ENCODE measurements around the gene PYGM.

The PYGM gene

DNA sequence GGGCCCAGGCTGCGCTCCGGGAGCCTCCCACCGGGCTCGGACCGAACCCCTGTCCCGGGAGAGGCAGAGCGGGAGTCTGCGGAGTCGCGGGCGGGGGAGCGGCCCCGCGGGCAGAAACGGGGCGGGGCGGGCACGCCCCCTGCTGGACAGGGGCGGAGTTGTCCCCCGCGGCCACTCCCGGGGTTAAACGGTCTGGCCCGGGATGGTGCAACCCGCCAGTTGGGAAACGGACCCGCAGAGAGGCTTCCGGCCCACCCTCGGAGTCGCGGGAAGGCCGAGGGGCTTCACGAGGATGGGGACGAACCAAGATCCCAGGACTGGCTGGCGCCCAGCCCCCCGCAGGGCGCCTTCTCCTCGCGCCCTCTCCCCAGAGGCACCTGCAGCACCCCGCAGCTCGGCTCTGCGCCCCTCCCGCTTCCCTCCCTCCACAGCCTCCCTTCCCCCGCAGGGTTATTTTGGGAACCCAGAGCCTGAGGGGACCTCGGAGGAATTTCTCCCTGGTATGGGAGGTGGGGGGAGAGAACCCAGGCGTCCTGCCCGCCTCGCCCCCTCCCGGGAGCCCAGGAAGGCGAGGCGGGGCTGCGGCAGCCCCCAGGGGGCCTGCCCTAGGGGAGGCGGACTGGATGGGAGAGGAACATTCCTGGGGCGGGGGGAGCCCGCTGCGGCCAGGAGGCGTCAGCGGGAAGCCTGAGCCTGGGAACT lies 16.7 kb downstream of the PYGM start:
- Histone ChIP-seq H3K4me3 (ENCODE audit: extremely low read depth, insufficient read depth, low read length, poor library complexity, severe bottlenecking) (peak overlapping the region; percentile 35), H3K9me3 (ENCODE audit: control insufficient read depth, low read length) (no peaks in the 10 kb centered on the region), H3K4me1 (ENCODE audit: control insufficient read depth, insufficient read depth, low read length, poor library complexity, severe bottlenecking) (peaks cover 5% of the 10 kb centered on the region), H3K36me3 (ENCODE audit: control insufficient read depth, insufficient read depth, low read length) (no peaks in the 10 kb centered on the region), H3K27ac (ENCODE audit: low read depth, low read length, severe bottlenecking) (no peak overlapping the region)
- WGBS, 2 experiments (ENCODE audit: insufficient coverage in 2 of 2), result 1% methylated on average over 35 to 48 of the region's 58 CpGs

DNA sequence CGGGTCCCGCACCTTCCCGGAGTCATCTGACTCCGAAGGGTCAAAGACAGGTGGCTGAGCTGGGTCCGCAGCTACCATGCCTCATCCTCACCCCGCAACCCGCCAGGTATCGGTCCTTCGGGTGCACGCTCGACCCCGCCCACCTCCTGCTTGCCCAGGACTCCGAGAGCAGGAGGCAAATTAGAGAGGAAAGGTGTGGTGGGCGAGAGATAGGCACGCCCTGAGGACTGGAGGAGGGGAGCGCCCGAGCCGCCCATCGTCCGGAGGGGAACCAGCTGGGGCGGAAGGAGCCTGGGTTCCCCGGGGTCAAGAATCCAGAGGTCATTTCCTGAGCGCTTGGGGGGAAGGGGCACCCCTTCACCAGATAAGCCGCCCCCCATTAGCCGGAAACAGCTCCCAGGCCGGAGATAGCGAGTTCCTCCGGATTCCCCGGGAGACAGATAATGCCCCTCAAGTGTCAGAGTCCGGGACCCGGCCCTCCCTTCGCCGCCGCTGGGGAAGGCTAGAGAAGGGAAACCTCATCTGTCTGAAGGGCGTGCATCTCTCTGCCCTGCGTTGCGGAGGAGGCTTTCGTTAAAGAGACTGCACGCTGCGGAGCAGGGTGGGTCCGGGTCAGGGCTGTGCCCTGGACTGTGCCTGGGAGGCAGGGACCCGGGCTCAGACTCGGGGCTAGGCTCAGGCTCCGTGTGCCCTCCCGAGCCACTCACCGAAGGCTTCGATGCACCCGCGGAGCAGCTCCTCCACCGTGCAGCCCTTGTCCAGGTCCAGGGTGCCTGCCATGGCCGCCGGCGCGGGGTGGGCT lies 17.5 kb downstream of the PYGM start:
- WGBS, 2 experiments (ENCODE audit: insufficient coverage in 2 of 2), result 12 to 15% methylated on average over 35 to 53 of the region's 54 CpGs
- peak overlapping the region; percentile 35 for H3K4me3 ChIP-seq (ENCODE audit: extremely low read depth, insufficient read depth, low read length, poor library complexity, severe bottlenecking)
- H3K36me3 ChIP-seq (ENCODE audit: control insufficient read depth, insufficient read depth, low read length), result no peaks in the 10 kb centered on the region
- no peak overlapping the region for H3K27ac ChIP-seq (ENCODE audit: low read depth, low read length, severe bottlenecking)
- H3K9me3 ChIP-seq (ENCODE audit: control insufficient read depth, low read length), result no peaks in the 10 kb centered on the region
- H3K4me1 ChIP-seq (ENCODE audit: control insufficient read depth, insufficient read depth, low read length, poor library complexity, severe bottlenecking), result peaks cover 5% of the 10 kb centered on the region

DNA sequence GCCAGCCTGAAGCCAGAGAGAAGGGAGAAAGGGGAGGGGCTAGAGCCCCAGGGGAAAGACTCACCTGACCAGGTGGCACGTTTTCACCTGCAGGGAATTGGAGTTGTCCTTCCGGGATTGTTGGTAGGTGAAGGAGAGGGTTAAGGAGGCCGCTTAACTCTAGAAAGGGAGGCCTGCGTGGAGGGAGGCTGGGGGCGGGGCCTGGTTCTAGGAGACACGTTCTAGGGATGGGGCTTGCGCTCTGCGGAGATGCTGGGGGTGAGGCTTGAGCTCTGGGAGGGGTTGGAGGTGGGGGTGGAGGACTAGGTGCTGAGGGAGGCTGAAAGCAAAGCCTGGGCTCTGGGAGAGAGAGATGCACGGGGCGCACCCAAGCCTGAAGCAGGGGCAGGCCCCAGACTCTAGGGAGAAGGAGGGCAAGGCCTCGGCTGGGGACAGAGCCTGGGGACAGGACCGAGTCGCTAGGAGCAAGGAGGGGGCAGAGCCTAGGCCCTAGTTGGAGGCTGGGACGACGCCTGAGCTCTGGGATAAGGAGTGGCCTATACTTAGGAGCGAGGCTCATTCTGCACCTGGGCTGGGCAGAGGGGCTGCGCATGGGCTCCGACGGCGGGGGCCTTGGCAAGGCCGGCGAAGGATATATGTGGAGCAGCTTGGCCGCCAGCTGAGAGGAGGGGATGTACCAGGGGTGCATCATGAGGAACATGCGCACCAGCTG lies 18.2 kb downstream of the PYGM start:
- 47 to 58% methylated on average over 22 to 24 of the region's 24 CpGs for WGBS, 2 experiments (ENCODE audit: insufficient coverage in 2 of 2)

DNA sequence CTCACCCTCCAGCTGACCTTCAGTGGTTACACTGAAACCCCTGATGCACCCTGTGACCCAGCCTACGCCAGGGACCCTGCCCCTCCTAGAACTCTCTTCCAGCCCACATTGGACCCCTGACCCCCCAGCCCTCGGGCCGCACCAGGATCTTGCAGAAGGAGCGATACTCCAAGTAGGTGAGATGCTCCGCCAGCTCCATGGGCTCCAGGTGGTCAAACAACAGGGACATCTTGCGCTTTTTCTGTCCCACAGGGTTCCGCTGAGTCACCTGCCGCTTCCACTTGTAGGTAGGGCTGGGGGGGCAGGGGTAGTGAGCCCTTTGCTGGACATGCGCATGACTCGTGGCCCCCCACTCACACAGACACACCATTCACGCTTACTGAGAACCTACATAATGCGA lies 19.9 kb downstream of the PYGM start:
- Histone ChIP-seq H3K36me3 (ENCODE audit: control insufficient read depth, insufficient read depth, low read length) (no peaks in the 10 kb centered on the region), H3K9me3 (ENCODE audit: control insufficient read depth, low read length) (no peaks in the 10 kb centered on the region), H3K4me1 (ENCODE audit: control insufficient read depth, insufficient read depth, low read length, poor library complexity, severe bottlenecking) (peaks cover 3% of the 10 kb centered on the region), H3K27ac (ENCODE audit: low read depth, low read length, severe bottlenecking) (no peak overlapping the region), H3K4me3 (ENCODE audit: extremely low read depth, insufficient read depth, low read length, poor library complexity, severe bottlenecking) (no peak overlapping the region)
- 92 to 96% methylated on average over 8 to 9 of the region's 12 CpGs for WGBS, 2 experiments (ENCODE audit: insufficient coverage in 2 of 2)

More for the DNA sequence above, 18.2 kb downstream of the PYGM start:
- Histone ChIP-seq H3K4me3 (ENCODE audit: extremely low read depth, insufficient read depth, low read length, poor library complexity, severe bottlenecking) (no peak overlapping the region), H3K27ac (ENCODE audit: low read depth, low read length, severe bottlenecking) (no peak overlapping the region), H3K36me3 (ENCODE audit: control insufficient read depth, insufficient read depth, low read length) (no peaks in the 10 kb centered on the region), H3K4me1 (ENCODE audit: control insufficient read depth, insufficient read depth, low read length, poor library complexity, severe bottlenecking) (peaks cover 5% of the 10 kb centered on the region), H3K9me3 (ENCODE audit: control insufficient read depth, low read length) (no peaks in the 10 kb centered on the region)

DNA sequence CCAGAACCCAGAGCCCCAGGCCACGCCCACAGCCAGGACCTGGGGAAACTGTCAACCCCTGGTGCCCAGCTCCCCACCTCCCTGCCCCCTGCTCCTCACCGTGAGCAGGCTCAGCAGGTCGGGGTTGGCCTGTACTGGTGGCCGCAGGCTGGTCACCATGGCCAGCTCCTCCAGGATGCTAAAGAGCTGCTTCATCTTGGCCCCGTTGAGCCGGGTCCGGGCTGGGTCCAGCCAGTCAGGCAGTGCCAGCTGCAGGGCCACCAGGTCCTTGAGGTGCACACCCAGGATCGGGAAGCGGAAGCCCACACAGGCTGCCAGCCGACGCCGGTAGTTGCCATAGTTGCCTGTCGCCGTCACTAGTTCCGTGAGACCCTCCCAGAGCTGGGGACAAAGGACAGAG lies 23.1 kb downstream of the PYGM start:
- Histone ChIP-seq H3K36me3 (ENCODE audit: control insufficient read depth, insufficient read depth, low read length) (no peaks in the 10 kb centered on the region), H3K9me3 (ENCODE audit: control insufficient read depth, low read length) (no peaks in the 10 kb centered on the region), H3K27ac (ENCODE audit: low read depth, low read length, severe bottlenecking) (no peak overlapping the region), H3K4me1 (ENCODE audit: control insufficient read depth, insufficient read depth, low read length, poor library complexity, severe bottlenecking) (no peaks in the 10 kb centered on the region), H3K4me3 (ENCODE audit: extremely low read depth, insufficient read depth, low read length, poor library complexity, severe bottlenecking) (no peak overlapping the region)
- WGBS, 2 experiments (ENCODE audit: insufficient coverage in 2 of 2), result 96 to 98% methylated on average over 9 of the region's 15 CpGs

DNA sequence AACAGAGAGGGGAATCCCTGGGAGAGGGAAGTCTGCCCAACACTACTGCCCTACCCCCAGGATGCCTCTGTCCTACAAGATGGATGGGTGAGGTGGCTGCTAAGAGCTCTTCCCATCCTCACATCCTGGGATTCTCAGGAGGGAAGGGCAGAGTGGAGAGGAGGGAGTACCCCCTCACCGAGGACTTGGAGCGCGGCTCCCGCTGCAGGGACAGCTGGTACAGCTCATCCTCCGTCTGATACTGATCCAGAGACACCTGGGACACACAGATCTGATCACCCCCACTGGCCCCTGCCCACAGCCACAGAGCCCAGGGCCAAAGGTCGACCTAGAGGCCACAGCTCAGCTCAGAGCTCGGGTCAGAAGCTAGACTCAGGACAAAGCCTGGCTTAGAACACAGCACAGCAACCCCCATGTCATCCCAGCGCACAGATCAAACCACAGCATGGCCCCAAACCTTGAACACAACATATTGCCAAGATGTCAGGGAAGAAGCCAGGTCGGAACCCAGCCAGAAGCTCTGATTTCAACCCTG lies 24.0 kb downstream of the PYGM start:
- H3K4me1 ChIP-seq (ENCODE audit: control insufficient read depth, insufficient read depth, low read length, poor library complexity, severe bottlenecking), result no peaks in the 10 kb centered on the region
- H3K9me3 ChIP-seq (ENCODE audit: control insufficient read depth, low read length), result no peaks in the 10 kb centered on the region
- H3K4me3 ChIP-seq (ENCODE audit: extremely low read depth, insufficient read depth, low read length, poor library complexity, severe bottlenecking), result no peak overlapping the region
- 89 to 92% methylated on average over 8 to 9 of the region's 9 CpGs for WGBS, 2 experiments (ENCODE audit: insufficient coverage in 2 of 2)
- H3K36me3 ChIP-seq (ENCODE audit: control insufficient read depth, insufficient read depth, low read length), result no peaks in the 10 kb centered on the region
- no peak overlapping the region for H3K27ac ChIP-seq (ENCODE audit: low read depth, low read length, severe bottlenecking)

DNA sequence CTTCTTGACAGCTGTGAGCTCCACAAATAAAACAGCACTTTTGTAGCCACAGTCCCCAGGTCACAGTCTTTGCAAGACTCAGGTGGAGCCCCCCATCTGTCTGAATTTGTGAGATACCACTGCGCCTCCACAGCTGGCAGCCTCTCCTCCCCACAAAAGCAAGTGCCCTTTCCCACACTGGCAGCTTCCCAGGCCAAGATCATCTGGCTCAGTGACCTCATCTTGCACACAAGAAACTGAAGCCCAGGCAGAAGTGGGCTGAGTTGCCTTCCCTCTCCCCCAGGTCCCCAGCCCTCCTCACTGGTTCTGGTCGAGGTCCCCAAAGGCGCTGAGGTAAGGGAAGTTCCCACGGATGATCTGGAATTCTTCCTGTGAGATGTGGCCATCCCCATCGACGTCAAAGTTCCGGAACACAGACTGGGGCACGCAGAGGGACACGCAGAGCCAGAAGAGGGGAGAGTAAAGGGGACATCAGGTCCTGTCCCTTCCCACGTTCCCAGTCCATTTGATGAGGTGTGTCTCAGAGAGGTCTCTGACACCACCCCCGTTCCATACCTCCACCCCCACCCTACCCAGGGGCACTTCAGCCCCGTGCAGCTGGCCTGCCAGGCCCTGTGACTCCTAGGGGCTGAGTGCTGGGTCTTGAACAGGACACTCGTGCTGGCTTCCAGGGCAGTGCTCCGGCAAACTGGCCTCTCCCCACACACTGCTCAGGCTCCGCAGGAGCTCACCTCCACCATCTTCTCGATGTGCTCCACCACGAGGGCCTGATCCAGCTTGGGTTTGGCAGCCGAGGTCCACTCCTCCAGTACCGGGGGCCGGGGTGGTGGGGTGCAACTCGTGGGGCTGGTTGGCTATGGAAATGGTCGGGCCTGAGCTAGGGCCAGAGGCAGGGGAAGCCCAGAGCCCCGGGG lies 24.7 kb downstream of the PYGM start:
- Histone ChIP-seq H3K36me3 (ENCODE audit: control insufficient read depth, insufficient read depth, low read length) (no peaks in the 10 kb centered on the region), H3K4me3 (ENCODE audit: extremely low read depth, insufficient read depth, low read length, poor library complexity, severe bottlenecking) (no peak overlapping the region), H3K9me3 (ENCODE audit: control insufficient read depth, low read length) (no peaks in the 10 kb centered on the region), H3K4me1 (ENCODE audit: control insufficient read depth, insufficient read depth, low read length, poor library complexity, severe bottlenecking) (no peaks in the 10 kb centered on the region), H3K27ac (ENCODE audit: low read depth, low read length, severe bottlenecking) (no peak overlapping the region)
- 82 to 83% methylated on average over 16 to 20 of the region's 23 CpGs for WGBS, 2 experiments (ENCODE audit: insufficient coverage in 2 of 2)

DNA sequence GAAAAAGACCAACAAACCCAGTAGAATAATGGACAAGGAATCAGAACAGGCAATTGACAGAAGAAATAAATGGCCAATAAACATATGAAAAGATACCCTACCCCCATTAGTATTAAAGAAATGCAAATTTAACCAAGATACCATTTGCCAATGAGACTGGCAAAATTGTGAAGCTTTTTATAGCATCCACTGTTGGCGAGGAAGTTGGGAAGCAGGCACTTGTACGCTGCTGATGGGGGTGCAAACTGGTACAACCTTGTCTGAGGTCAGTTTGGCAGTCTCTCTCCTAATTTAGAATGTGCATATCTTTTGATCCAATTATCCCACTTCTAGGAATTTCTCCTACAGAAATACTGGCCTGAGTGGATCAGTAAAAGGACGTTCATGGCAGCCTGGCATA lies 28.2 kb downstream of the PYGM start:
- WGBS, 2 experiments (ENCODE audit: insufficient coverage in 2 of 2), result 93 to 94% methylated on average over 3 of the region's 3 CpGs
- Histone ChIP-seq H3K36me3 (ENCODE audit: control insufficient read depth, insufficient read depth, low read length) (no peaks in the 10 kb centered on the region), H3K27ac (ENCODE audit: low read depth, low read length, severe bottlenecking) (no peak overlapping the region), H3K4me1 (ENCODE audit: control insufficient read depth, insufficient read depth, low read length, poor library complexity, severe bottlenecking) (peaks cover 2% of the 10 kb centered on the region), H3K9me3 (ENCODE audit: control insufficient read depth, low read length) (no peaks in the 10 kb centered on the region), H3K4me3 (ENCODE audit: extremely low read depth, insufficient read depth, low read length, poor library complexity, severe bottlenecking) (no peak overlapping the region)

DNA sequence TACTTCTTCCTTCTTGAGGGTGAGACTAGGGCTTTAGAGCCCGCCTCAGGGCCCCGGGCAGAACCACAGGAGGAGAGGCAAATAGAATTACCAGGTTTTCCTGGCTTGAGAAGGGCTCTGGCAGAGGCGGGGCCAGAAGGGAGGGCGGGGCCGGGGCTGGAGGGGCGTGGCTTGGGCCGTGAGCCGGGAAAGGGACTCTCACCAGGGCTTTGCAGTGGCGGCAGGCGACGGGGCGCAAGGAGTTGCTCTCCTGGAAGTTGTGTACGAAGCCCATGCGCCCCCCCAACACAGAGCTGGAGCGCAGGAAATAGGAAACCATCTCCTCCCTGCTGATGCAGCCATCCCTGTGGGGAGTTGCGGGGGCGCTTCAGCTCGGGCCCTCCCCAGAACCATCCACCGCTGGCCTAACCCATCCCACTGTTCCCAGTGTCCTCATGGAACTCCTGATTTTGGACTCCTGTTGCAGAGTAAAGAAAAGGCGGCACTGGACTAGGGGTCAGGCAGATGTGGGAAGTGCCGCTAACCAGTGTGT lies 29.9 kb downstream of the PYGM start:
- Histone ChIP-seq H3K27ac (ENCODE audit: low read depth, low read length, severe bottlenecking) (no peak overlapping the region), H3K4me3 (ENCODE audit: extremely low read depth, insufficient read depth, low read length, poor library complexity, severe bottlenecking) (no peak overlapping the region), H3K36me3 (ENCODE audit: control insufficient read depth, insufficient read depth, low read length) (no peaks in the 10 kb centered on the region), H3K4me1 (ENCODE audit: control insufficient read depth, insufficient read depth, low read length, poor library complexity, severe bottlenecking) (peaks cover 14% of the 10 kb centered on the region), H3K9me3 (ENCODE audit: control insufficient read depth, low read length) (no peaks in the 10 kb centered on the region)
- WGBS, 2 experiments (ENCODE audit: insufficient coverage in 2 of 2), result 31 to 36% methylated on average over 14 to 15 of the region's 21 CpGs

Data from mesodermal cell (in vitro differentiated cells).